Urothelium cell line (cell line): ENCODE data around the gene HAGHL.

Experiments used
- DNase-seq: peaks from one replicate; pipeline ENCODE4 v3.0.0; 2011; ENCODE audit warnings: low spot score, mixed read lengths
- FAIRE-seq: peaks from 2 replicates; lab custom pipeline; 2011; peaks lifted over from hg19 to GRCh38; lab: Jason Lieb, UNC

The HAGHL gene

GRCh38 chr16:719815-720446 is 7.0 kb upstream of the HAGHL start:
- no peak for FAIRE-seq
- no peak for DNase-seq

DNA sequence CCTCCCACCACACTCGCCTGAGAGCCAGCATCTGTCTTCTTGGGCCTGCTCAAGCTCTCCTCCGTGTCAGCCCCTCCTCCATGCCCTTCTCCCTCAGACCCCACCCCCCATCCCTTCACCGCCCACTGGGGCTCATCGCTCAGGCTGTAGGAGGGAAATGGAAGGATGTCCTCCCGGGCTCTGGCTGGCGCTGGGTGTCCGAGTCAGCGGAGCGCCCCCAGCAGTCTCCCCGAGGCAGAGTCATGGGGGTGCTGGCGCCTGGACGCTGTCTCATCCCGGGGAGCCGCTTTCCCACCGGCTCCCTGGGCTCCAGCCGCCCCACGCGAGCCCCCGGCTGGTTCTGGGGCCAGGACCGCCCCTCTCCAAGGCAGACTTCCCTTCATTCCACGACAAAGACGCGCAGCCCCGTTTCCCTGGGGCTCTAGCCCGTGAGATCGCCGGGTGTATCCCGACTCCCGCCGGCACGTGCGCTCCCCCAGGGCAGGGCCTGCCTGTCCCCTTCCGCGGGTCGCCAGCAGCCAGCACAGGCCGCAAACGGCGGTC is 6.4 kb upstream of the HAGHL start:
- DNase-seq (no peak), FAIRE-seq (no peak)

DNA sequence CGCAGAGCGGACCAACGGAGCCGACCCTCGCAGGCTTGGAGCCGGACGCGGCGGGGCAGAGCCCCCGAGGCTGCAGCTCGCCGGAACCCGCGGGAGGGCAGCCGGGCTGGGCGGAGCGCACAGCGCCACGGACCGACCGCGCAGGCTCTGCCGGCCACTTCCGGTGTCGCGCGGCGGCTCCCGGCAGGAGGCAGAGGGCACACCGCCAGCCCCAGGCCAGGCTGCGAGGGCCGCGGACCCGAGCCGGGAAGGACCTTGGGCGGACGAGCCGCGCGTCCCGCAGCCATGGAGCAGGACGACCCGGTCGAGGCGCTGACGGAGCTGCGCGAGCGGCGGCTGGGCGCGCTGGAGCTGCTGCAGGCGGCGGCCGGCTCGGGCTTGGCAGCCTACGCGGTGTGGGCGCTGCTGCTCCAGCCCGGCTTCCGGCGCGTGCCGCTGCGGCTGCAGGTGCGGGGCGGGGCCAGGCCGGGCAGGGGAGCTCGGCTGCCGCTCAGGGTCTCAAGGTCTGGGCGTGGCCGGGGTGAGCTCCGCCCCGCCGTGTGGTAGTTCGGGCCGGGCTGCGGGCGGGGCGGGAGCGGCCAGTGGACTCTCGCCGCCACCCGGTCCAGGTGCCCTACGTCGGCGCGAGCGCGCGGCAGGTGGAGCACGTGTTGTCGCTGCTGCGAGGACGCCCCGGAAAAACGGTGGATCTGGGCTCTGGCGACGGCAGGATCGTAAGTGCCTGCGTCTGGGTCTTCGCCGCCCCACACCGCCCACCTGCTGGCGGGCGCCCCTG is 5.7 kb upstream of the HAGHL start, which contains the start of gene ANTKMT:
Gene ANTKMT (plus strand): TSS at position 157 of the 775 bp plus-strand sequence. CDS start 129 bp downstream, at position 286.
- DNase-seq (peak; percentile 93), FAIRE-seq (peak; percentile 91)

DNA sequence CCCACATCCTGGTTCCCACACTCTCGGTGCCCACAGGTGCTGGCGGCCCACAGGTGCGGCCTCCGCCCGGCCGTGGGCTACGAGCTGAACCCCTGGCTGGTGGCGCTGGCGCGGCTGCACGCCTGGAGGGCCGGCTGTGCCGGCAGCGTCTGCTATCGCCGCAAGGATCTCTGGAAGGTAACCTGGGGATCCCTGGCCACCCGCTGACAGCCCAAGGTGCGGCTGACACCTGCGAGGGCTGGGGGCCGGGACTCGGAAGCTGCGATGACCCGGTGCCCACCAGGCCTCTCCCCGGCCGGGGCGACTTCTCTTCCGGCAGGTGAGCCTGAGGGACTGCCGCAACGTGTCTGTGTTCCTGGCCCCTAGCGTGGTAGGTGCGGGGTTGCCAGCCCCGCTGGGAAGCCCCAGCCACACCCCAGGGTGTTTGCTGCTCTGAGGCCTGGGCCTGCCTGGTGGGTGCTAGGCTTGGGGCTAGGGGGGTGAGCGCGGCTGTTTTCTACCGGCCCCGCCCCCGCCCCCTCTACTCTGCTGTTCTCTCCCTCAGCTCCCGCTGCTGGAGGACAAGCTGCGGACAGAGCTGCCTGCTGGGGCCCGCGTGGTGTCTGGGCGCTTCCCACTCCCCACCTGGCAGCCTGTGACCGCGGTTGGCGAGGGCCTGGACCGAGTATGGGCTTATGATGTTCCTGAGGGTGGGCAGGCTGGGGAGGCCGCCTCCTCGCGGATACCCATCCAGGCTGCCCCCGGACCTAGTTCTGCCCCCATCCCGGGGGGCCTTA is 5.0 kb upstream of the HAGHL start:
- DNase-seq (no peak), FAIRE-seq (peak; percentile 17)

- FAIRE-seq (no peak), DNase-seq (no peak)
These were observed 3.9 kb upstream of the HAGHL start for GRCh38 chr16:722835-723633.

GRCh38 chr16:723695-724094 is 3.2 kb upstream of the HAGHL start:
- no peak for DNase-seq
- no peak for FAIRE-seq

DNA sequence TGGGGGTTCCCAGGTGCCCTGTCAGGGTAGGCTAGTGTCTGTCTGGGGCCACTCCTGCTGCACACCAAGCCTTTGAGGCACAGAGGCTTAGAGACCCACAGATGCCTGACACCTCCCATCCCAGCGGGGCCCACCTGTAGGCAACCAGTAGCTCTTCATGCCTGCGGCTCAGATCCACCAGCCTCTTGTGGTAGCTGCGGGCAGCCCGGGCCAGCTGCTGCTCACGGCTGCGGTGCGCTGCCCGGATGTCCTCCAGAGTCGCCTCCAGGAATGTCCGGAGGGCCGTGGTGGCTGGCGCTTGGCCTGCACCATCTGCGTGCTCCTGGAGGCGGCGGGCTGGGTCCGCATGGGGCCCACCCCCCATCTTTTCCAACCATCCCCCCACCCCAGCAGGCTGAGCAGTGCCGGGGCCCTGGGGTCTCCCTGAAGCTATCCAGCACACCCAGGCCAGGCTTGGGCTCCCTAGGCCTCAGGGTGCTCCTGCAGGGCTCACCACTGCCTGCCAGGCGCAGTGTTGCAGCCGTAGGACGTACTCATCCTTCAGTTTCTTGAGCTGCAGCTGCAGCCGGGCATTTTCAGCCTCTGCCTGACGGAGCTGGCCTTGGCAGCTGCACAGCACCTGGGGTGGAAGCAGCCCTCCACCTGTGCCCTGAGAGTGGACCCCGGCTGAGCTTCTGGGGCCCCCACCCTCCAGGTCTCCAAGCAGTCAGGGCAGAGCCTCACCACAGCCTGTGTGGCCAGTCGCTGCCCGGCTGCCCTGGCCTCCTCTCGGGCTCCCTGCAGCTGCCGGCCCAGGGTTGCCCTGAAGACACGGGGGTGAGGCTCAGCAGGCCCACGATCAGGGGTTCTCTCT is 2.5 kb upstream of the HAGHL start:
- no peak for FAIRE-seq
- no peak for DNase-seq

DNA sequence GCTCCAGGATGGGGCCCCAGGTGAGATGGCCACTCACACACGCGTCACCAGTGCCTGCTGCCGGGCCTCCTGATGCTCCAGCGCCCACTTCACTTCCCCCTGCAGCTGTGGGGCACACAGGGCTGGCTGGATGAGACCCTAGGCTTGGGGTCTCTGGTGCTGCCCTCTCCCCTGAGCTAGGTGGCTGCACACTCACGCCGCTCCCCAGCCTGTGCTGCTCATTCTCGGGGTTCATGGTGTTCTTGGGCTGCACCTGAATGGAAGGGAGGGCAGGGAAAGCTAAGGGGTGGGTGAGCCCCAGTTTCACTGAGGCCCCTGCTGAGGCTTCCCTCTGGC is 1.9 kb upstream of the HAGHL start:
- no peak for FAIRE-seq
- no peak for DNase-seq

GRCh38 chr16:725463-726187 is 1.3 kb upstream of the HAGHL start:
- FAIRE-seq (no peak), DNase-seq (no peak)

- DNase-seq (no peak), FAIRE-seq (no peak)
These were observed 793 bp upstream of the HAGHL start for GRCh38 chr16:726188-726437.

GRCh38 chr16:727291-727977 is 528 bp downstream of the HAGHL start:
- FAIRE-seq: peak; percentile 5
- no peak for DNase-seq

GRCh38 chr16:728131-728889 is 1.4 kb downstream of the HAGHL start:
- FAIRE-seq (peak; percentile 85), DNase-seq (peak; percentile 88)

- FAIRE-seq (no peak), DNase-seq (no peak)
These were observed 2.2 kb downstream of the HAGHL start for GRCh38 chr16:728890-729744.

GRCh38 chr16:729768-730665 is 3.1 kb downstream of the HAGHL start:
- FAIRE-seq (no peak), DNase-seq (no peak)

DNA sequence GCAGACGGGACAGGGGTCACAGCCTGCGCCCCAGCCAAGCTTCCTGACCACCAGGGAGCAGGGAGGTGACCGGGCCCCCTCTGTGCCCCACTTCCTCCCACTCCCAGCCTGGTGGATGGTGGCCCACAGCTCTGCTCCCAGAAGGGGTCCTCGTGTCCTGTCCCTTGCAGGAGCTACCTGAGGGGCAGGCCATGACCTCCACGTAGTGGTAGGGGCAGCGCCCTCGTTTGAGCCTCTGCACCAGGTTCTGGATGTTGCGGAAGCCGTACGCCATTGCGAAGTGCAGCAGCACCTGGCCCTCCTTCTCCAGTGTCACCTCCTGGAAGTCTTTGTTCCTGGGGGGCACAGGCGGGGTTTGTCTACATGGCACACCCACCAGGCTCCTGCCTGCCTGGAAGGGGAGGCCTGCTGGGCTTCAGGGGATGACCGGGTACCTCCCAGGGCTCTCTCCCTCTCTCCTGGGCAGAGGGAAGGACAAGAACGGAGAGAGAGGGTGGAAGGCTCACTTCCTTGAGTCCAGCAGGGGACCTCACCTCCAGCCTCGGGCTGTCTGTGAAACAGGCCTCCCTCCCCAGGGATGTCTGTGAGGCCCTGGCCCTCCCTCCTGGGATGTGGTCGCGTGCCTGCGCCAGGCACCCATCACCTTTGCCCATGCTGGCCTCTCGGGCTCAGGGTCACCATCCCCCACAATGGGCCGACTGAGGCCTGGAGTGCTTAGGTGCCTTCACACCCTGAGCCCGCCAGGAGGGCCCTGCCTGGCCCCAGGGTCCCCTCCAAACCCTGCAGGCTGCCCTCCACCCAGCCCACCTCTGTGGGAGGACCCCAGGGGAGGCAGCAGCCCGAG is 4.0 kb downstream of the HAGHL start:
- DNase-seq: no peak
- no peak for FAIRE-seq
